ENCODE measurements around the gene SRP68.
A peak's percentile ranks its signal among the peaks of the same experiment; 100 is the strongest.

SRP68 gene

DNA sequence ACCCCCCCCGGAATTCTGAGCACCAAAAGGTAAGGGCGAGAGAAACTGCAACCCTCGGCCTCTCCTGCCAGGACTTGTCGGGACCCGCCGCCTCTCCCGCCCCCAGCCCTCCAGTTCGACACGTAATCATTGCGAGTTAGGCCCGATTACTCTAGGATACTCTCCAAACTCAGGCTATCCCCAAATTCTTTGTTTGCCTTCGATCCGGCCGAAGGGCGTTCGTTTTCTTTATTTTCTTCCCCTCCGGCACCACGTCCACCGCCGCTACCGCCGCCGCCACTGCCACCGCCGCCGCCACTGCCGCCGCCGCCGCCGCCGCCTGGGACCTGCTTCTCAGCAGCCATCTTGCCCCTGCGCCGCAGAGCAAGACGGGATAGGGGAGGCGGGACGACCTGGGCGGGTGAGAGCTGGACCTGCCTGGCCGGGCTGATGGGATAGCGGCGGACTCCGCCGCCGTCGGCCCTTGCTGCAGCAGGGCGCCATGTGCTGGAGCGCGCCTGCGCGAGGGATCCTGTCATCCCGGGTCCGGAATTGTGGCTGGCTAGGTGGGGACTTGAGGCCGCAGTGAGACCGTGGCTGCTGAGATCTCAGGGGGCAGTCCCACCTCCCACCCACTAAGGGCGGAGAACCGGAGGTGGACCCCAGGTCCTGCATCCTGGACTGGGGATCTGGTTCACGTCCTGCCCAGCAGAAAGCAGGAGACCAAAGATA is at the start of gene SRP68:
Gene SRP68 (minus strand): TSS at position 370 of the 711 bp plus-strand sequence. CDS start 26 bp downstream, at position 344.
- DNase-seq (ENCODE audit: insufficient read length, low spot score) (peak; percentile 93), FAIRE-seq (peak; percentile 92)

DNA sequence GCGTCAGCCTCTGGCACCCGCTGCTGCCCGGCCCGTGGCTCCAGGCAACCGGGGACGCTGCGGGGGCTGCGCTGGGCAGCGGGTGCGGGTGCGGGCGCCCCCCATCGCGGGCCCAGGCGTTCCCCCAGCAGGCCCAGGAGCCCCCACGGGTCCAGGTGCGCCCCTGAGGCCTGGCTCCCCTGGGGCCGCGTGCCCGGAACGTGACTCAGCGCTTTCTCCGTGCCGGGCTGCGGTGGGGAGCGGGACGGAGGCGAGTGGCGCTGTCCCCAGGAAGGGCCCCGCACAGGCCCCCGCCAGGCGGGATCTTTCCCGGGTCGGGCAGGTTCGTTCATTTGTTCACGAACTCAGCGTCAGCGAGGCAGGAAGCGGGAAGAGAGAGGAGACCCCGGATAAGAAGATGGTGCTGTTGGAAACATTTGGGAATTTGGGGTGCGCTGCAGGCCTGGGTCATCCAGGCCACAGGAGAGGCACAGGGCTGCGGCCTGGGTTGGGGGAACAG is 49.7 kb upstream of the SRP68 start:
- FAIRE-seq (no peak), DNase-seq (ENCODE audit: insufficient read length, low spot score) (no peak)

GRCh38 chr17:76120658-76121008 is 48.3 kb upstream of the SRP68 start:
- FAIRE-seq, result no peak
- no peak for DNase-seq (ENCODE audit: insufficient read length, low spot score)

DNA sequence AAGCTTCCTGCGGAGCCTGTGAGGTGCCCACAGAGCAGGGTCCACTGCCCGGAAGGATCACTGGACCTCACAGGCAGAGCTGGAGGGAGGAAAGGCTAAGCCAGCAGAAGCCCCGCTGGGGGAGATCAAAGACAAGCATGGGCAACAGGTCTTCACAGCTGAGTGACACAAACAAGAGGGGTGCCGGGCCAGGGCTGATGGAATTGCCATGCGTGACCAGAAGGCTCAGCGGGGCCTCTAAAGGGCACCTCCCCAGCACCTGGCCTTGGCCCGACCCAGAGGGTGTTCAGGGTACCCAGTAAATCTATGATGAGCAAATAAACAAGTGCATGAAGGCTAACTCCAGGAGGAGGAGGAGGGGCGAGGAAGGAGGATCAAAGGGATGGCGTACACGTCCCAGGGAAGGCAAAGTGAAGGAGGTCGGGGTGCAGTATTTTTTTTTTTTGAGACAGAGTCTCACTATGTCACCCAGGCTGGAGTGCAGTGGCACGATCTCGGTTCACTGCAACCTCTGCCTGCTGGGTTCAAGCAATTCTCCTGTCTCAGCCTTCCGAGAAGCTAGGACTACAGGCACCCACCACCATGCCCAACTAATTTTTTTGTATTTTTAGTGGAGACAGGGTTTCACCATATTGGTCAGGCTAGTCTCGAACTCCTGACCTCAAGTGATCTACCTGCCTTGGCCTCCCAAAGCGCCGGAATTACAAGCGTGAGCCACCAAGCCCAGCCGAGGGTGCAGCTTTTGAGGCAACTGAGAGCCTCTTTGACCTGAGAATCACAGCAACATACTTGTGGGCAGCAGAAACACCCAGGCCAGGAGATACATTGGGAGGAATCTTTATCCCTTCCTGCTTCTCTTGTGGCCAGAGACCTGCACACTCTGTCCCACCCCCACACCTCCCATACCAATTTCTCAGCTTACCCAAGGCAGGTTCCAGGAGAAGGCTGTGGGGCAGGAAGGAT is 47.4 kb upstream of the SRP68 start:
- FAIRE-seq, result no peak
- DNase-seq (ENCODE audit: insufficient read length, low spot score), result no peak

- FAIRE-seq, result no peak
- DNase-seq (ENCODE audit: insufficient read length, low spot score), result no peak
These were observed 42.9 kb upstream of the SRP68 start for GRCh38 chr17:76115138-76115754.

DNA sequence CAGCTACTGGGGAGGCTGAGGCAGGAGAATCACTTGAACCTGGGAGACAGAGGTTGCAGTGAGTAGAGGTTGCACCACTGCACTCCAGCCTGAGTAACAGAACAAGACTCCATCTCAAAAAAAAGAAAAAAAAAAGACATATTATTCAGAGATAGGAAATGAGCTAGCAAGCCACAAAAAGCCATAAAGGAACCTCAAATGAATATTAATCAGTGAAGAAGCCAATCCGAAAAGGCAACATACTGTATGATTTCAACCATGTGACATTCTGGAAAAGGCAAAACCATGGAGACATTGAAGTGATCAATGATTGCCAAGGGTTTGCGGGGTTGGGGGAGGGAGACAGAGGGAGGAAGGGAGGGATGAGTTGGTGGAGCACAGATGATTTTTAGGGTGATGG is 39.6 kb upstream of the SRP68 start:
- no peak for DNase-seq (ENCODE audit: insufficient read length, low spot score)
- FAIRE-seq, result no peak

GRCh38 chr17:76107509-76107908 is 35.2 kb upstream of the SRP68 start:
- DNase-seq (ENCODE audit: insufficient read length, low spot score), result no peak
- no peak for FAIRE-seq

GRCh38 chr17:76106703-76107102 is 34.4 kb upstream of the SRP68 start:
- no peak for FAIRE-seq
- no peak for DNase-seq (ENCODE audit: insufficient read length, low spot score)

- FAIRE-seq (no peak), DNase-seq (ENCODE audit: insufficient read length, low spot score) (no peak)
These were observed 32.5 kb upstream of the SRP68 start for GRCh38 chr17:76104896-76105231.

DNA sequence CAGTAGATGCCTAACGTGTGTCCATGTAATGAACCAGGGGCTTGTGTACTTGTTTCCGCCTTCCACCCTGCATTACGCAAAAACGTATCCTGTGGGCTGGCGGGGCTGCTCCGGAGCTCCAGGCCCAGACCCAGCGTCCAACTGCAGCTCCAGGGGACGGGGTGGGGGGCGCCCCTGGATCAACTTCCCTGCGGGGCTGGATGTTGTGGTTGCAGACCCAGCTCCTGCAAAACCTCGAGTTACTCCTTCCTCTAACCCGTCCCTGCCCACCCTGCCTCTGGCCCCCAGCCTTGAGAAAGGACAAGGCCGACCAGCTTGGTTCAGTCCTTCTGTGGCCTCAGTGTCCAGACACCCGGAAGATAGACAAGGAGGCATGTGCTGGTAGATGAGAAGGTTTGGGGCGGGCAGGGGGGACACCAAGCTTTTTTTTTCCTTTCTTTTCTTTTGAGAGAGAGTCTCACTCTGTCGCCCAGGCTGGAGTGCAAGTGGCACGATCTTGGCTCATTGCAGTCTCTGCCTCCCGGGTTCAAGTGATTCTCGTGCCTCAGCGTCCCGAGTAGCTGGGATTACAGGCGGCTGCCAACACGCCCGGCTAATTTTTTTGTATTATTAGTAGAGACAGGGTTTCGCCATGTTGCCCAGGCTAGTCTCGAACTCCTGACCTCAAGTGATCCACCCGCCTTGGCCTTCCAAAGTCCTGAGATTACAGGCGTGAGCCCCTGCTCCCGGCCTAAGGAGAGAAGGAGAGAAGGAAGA is 32.0 kb upstream of the SRP68 start:
- DNase-seq (ENCODE audit: insufficient read length, low spot score), result no peak

GRCh38 chr17:76103274-76104139 is 31.2 kb upstream of the SRP68 start, which contains the start of gene EXOC7:
EXOC7 (minus strand) TSS chr17:76103787; CDS start chr17:76103692, 95 bp downstream.
- FAIRE-seq (peak; percentile 96), DNase-seq (ENCODE audit: insufficient read length, low spot score) (peak; percentile 93)

More for the DNA sequence above, 32.0 kb upstream of the SRP68 start:
- no peak for FAIRE-seq

- DNase-seq (ENCODE audit: insufficient read length, low spot score), result no peak
- FAIRE-seq, result no peak
These were observed 30.6 kb upstream of the SRP68 start for GRCh38 chr17:76102944-76103273.

DNA sequence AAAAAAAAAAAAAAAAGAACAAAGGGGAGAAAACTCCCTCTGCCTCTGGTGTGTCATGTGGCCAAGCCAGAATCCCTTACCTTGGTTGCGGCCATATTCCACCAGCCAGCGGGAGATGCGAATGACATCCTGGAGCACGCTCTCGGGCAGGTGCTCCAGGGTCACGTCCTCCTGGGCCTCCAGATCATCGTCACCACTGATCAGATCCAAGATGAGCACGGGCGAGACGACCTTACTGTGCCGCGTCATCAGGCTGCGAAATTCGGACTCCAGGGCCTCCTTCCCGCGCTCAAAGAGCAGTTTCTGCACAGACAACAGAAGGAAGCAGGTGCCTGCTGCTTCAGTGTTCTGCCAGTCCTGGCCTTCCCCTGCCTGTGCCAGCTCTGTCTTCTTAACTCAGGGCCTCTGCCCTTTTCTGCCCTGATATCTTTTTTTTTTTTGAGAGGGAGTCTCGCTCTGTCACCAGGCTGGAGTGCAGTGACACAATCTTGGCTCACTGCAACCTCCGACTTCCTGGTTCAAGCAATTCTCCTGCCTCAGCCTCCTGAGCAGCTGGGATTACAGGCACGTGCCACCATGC is 25.5 kb upstream of the SRP68 start:
- FAIRE-seq, result no peak
- no peak for DNase-seq (ENCODE audit: insufficient read length, low spot score)

DNA sequence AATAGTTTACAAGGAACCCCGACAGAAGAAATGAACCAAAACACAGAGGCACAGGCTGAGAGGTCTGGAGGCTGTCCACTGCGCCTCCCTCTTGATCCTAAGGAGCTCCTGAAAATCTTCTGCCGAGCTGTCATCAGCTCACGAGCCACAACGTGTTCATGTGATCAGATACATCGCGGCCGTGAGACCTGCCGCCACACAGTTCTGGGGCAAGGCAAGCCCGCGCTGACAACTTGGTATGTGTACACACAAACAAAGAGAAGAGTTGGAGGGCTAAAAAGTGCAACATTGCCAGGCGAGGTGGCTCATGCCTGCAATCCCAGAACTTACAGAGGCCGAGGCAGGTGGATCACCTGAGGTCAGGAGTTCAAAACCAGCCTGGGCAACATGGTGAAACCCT is 23.6 kb upstream of the SRP68 start:
- DNase-seq (ENCODE audit: insufficient read length, low spot score) (no peak), FAIRE-seq (no peak)

DNA sequence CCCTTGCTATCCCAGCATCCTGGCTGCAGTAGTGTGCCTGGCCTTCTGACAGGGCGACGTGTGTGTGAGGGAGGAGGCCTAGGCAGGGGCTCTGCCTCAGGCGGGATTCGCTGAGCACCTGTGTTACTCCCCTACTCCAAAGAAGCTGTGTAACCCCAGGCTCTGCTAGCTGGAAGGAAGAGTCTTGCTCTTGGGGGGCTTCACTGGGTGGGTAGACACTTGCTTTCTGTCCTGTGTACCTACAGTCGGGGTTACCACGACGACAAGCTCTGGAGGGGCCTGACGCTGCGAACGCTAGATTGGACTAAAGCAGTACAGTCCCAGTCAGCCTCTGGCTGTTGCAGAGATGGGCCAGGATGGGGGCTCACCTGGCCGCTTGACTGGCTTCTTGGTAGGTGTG is 21.7 kb upstream of the SRP68 start:
- FAIRE-seq (no peak), DNase-seq (ENCODE audit: insufficient read length, low spot score) (no peak)

DNA sequence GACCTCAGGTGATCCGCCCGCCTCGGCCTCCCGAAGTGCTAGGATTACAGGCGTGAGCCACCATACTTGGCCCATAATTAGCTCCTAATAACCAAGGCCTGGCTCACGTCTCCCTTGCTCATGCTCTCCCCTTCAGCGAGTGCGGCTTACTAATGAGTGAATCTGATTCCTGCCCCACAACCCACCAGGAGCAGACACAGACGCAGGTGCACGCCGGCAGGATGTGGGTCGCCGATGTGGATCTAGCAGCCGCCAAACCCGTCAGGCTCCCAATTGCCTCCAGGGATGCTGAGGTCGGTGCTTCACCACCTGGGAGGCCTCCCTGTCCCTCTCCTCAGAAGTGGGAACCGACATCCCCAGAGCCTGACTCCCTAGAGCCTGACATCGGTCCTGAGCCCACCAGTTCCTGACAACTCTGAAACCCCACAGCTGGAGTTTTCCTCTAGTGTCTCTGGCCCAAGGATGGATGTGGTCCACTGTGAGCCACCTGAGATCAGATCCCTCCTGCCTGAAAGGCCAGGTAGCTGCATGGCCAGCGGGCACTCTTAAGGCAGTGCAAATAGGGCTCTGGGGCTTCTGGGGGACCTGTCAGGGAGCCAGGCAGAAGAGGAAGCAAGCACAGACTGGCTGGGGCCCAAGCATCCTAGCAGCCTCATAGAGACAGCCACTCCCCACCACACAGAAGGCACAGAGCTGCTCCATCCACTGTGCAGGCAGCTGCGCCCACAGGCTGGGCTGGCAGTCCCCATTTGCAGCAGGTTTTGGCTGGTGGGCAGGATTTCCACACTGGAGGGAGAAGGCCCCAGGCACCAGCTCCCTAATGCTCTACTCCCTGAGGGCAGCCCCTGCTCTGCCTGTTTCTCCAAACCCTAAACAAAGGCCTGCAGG is 20.5 kb upstream of the SRP68 start:
- FAIRE-seq (no peak), DNase-seq (ENCODE audit: insufficient read length, low spot score) (no peak)

- no peak for DNase-seq (ENCODE audit: insufficient read length, low spot score)
- FAIRE-seq, result no peak
These were observed 19.4 kb upstream of the SRP68 start for GRCh38 chr17:76091526-76092286.

Measured in GM19239 (cell line).